NOMO-1 treated with DMSO at 0.1 percent for 48 hours (cell line): ENCODE measurements around the gene GP2.
"Not testable (repeated sequence)": the region's sequence is repeated elsewhere in the genome, so short reads cannot be mapped to it uniquely, and the experiment has no call there.

Experiments used
- DNase-seq: peaks from one replicate; lab custom pipeline; 2025; ENCODE audit not compliant: unreplicated experiment; lab: John Stamatoyannopoulos, UW

GP2 gene

GRCh38 chr16:20325005-20325404 lies 2.3 kb downstream of the GP2 start:
- DNase-seq: no peak

GRCh38 chr16:20323591-20324117 lies 3.7 kb downstream of the GP2 start:
- no peak for DNase-seq

GRCh38 chr16:20322696-20323095 lies 4.6 kb downstream of the GP2 start:
- DNase-seq: no peak

GRCh38 chr16:20321671-20322070 lies 5.6 kb downstream of the GP2 start:
- no peak for DNase-seq

- not testable (repeated sequence) for DNase-seq
Measured at GRCh38 chr16:20321051-20321450, 6.3 kb downstream of the GP2 start.

GRCh38 chr16:20320592-20320991 lies 6.7 kb downstream of the GP2 start:
- DNase-seq: no peak

- no peak for DNase-seq
Measured at GRCh38 chr16:20320178-20320577, 7.1 kb downstream of the GP2 start.

GRCh38 chr16:20319406-20319805 lies 7.9 kb downstream of the GP2 start:
- no peak for DNase-seq

- no peak for DNase-seq
Measured at GRCh38 chr16:20318437-20318836, 8.9 kb downstream of the GP2 start.

GRCh38 chr16:20318006-20318405 lies 9.3 kb downstream of the GP2 start:
- DNase-seq: no peak

GRCh38 chr16:20317117-20317516 lies 10.2 kb downstream of the GP2 start:
- DNase-seq: no peak

GRCh38 chr16:20316715-20317114 lies 10.6 kb downstream of the GP2 start:
- DNase-seq: no peak

- DNase-seq: no peak
Measured at GRCh38 chr16:20315764-20316163, 11.5 kb downstream of the GP2 start.

- no peak for DNase-seq
Measured at GRCh38 chr16:20314575-20314974, 12.7 kb downstream of the GP2 start.

- DNase-seq: no peak
Measured at GRCh38 chr16:20313741-20314140, 13.6 kb downstream of the GP2 start.

- DNase-seq: not testable (repeated sequence)
Measured at GRCh38 chr16:20312536-20313095, 14.7 kb downstream of the GP2 start.

GRCh38 chr16:20311548-20311947 lies 15.8 kb downstream of the GP2 start:
- DNase-seq: no peak

- DNase-seq: no peak
Measured at GRCh38 chr16:20310421-20311395, 16.6 kb downstream of the GP2 start.

GRCh38 chr16:20309786-20310185 lies 17.5 kb downstream of the GP2 start:
- DNase-seq: no peak

GRCh38 chr16:20308801-20309590 lies 18.3 kb downstream of the GP2 start:
- DNase-seq: no peak

- no peak for DNase-seq
Measured at GRCh38 chr16:20308266-20308665, 19.0 kb downstream of the GP2 start.
